Measurements from ENCODE around the gene CNTNAP2. TPM values are rescaled to one million over a fixed set of nuclear protein-coding genes. Genes with fewer than 3 reads are reported as not detected.

Gene CNTNAP2
- total and polyA plus RNA-seq, 9 donors: 8.3 to 18.8 (median 10.4) TPM

DNA sequence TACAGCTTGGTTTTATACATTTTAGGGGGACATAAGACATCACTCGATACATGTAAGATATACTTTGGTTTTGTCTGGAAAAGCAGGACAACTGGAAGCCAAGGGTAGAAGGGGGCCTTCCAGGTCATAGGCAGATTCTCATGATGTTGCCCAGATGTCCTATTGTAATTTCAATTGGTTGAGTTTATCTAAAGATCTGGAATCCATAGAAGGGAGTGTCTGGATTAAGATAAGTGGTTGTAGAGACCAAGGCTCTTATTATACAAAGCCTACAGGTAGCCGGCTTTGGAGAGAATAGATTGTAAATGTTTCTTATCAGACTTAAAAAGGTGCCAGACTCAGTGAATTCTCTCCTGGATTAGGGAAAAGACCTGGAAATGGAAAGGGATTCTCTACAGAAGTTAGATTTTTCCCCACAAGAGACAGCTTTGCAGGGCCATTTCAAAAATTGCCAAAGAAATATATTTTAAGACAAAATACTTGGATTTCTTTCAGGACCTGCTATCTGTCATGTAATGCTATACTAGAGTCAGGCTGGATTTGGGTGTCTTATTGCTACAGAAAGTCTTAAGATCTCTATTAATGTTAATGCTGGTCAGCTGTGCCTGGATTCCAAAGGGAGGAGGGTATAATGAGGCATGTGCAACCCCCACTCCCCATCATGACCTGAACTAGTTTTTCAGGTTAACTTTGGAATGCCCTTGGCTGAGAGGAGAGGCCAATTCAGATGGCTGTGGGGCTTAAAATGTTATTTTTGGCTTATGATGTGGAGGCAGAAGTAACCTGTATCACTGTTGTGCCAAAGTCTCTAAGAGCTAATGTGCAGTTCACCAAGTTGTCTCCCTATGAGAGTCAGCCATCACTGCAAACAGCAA is 1962.8 kb downstream of the CNTNAP2 start:
- 100% methylated on average over 1 of the region's 2 CpGs for WGBS (ENCODE audit: insufficient coverage)
- H3K4me1 ChIP-seq (ENCODE audit: control insufficient read depth, insufficient read depth, low read length): no peaks in the 10 kb centered on the region
- DNase-seq: peak; percentile 17
- no peaks in the 10 kb centered on the region for H3K27me3 ChIP-seq (ENCODE audit: control insufficient read depth, insufficient read depth, low read length)
- no peak overlapping the region for H3K4me3 ChIP-seq (ENCODE audit: low read length)
- H3K9me3 ChIP-seq (replicated peaks; ENCODE audit: control insufficient read depth, low read depth, low read length): no peaks in the 10 kb centered on the region
- no peak overlapping the region for H3K27ac ChIP-seq (ENCODE audit: low read length)
- no peaks in the 10 kb centered on the region for H3K36me3 ChIP-seq (ENCODE audit: control insufficient read depth, insufficient read depth, low read length)

DNA sequence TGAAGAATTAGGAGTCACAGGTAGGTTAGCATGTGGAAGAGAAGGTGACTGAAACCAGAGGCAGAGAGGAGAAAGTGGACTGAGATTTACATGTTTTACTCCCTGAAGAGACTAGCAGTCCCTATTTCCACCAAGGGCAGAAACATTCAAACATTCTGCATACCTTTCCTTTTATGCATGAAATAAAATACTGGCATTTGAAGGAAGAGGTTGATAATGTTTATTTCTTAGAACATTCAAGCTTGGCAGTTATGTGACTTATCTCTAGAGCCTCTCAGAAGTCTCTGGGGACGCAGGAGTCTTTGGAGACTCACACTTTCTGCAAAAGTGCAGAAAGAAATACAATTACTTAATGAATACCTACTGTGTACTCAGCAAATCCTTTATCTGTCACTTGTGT is 1966.8 kb downstream of the CNTNAP2 start:
- Histone ChIP-seq H3K4me3 (ENCODE audit: low read length) (no peak overlapping the region), H3K9me3 (replicated peaks; ENCODE audit: control insufficient read depth, low read depth, low read length) (no peaks in the 10 kb centered on the region), H3K27ac (ENCODE audit: low read length) (no peak overlapping the region), H3K36me3 (ENCODE audit: control insufficient read depth, insufficient read depth, low read length) (no peaks in the 10 kb centered on the region), H3K27me3 (ENCODE audit: control insufficient read depth, insufficient read depth, low read length) (no peaks in the 10 kb centered on the region), H3K4me1 (ENCODE audit: control insufficient read depth, insufficient read depth, low read length) (no peaks in the 10 kb centered on the region)
- no CpG with 5 or more reads among the region's 1 CpG for WGBS (ENCODE audit: insufficient coverage)
- no peak for DNase-seq

DNA sequence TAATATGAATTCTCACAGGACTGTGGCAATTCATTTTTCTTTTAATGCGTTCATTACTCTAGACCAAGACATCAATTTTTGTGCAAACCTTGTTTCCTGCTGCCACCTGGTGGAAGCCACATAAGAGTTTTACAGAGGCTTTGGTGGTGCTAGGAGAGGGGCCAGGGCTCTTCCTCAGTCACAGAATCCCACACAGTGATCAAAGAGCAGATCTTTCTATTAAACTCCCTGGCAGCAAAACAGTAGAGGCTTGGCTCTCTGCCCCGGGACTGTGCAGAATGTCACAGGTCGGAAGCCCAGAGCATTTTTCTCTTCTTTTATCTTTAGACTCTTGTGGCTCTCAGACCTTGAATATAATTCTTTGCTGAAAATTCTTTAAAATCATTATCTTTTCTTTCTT is 1967.5 kb downstream of the CNTNAP2 start:
- H3K27ac ChIP-seq (ENCODE audit: low read length): no peak overlapping the region
- H3K4me3 ChIP-seq (ENCODE audit: low read length): no peak overlapping the region
- H3K4me1 ChIP-seq (ENCODE audit: control insufficient read depth, insufficient read depth, low read length): no peaks in the 10 kb centered on the region
- H3K9me3 ChIP-seq (replicated peaks; ENCODE audit: control insufficient read depth, low read depth, low read length): no peaks in the 10 kb centered on the region
- H3K27me3 ChIP-seq (ENCODE audit: control insufficient read depth, insufficient read depth, low read length): no peaks in the 10 kb centered on the region
- H3K36me3 ChIP-seq (ENCODE audit: control insufficient read depth, insufficient read depth, low read length): no peaks in the 10 kb centered on the region
- peak; percentile 91 for DNase-seq
- no CpG with 5 or more reads among the region's 3 CpGs for WGBS (ENCODE audit: insufficient coverage)

DNA sequence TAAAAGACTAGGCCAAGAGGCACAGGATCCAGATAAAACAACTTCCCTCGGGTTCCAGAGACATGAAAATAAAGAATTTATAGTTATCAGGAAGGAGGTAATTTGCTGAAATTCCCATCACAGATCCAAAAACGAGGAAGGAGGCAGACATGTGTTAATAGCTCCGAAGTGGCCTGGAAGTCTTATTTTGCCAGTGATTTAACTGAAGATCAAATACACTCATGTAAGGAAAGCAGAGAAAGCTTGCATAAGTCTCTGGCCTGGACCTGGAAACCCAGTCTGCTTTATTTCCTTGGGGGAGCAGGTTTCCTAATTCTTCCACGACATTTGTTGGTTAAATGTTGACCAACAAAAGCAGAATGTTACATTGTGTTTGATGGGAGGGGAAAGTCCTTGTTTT is 1975.3 kb downstream of the CNTNAP2 start:
- no peak overlapping the region for H3K27ac ChIP-seq (ENCODE audit: low read length)
- peak; percentile 29 for DNase-seq
- H3K36me3 ChIP-seq (ENCODE audit: control insufficient read depth, insufficient read depth, low read length): no peaks in the 10 kb centered on the region
- no peaks in the 10 kb centered on the region for H3K27me3 ChIP-seq (ENCODE audit: control insufficient read depth, insufficient read depth, low read length)
- H3K4me1 ChIP-seq (ENCODE audit: control insufficient read depth, insufficient read depth, low read length): no peaks in the 10 kb centered on the region
- no peaks in the 10 kb centered on the region for H3K9me3 ChIP-seq (replicated peaks; ENCODE audit: control insufficient read depth, low read depth, low read length)
- WGBS (ENCODE audit: insufficient coverage): no CpG with 5 or more reads among the region's 4 CpGs
- H3K4me3 ChIP-seq (ENCODE audit: low read length): no peak overlapping the region

DNA sequence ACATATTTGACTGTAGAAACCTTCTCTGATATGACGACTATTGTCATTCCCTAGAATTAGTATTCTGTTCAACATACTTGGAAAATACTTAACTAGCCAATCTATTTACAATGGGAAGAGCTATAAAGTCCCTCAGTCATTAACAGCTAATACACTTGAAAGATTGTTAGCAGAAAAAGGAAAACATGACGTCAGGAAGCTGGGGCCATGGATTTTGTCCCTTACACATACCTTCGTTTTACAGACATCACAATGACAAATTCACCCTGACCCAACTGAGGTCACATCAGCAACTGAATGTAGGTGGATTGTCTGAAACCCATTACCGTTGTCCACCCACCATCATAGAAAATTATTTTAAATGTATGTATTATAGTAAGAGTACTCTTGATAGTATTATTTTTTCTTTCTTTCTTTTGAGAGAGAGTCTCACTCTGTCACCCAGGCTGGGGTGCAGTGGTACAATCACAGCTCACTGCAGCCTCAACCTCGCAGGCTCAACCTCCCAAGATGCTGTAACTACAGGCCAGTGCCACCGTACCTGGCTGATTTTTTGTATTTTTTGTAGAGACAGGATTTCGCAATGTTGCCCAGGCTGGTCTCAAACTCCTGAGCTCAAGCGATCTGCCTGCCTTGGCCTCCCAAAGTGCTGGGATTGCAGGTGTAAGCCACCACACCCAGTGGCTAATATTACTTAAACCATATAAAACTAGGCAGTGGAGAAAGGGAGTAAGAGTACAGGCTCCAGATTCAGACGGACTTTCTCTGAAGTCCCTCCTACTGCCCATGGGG is 1977.0 kb downstream of the CNTNAP2 start:
- no peak for DNase-seq
- H3K27ac ChIP-seq (ENCODE audit: low read length): no peak overlapping the region
- H3K36me3 ChIP-seq (ENCODE audit: control insufficient read depth, insufficient read depth, low read length): no peaks in the 10 kb centered on the region
- H3K27me3 ChIP-seq (ENCODE audit: control insufficient read depth, insufficient read depth, low read length): no peaks in the 10 kb centered on the region
- H3K4me3 ChIP-seq (ENCODE audit: low read length): no peak overlapping the region
- no peaks in the 10 kb centered on the region for H3K9me3 ChIP-seq (replicated peaks; ENCODE audit: control insufficient read depth, low read depth, low read length)
- WGBS (ENCODE audit: insufficient coverage): no CpG with 5 or more reads among the region's 9 CpGs
- H3K4me1 ChIP-seq (ENCODE audit: control insufficient read depth, insufficient read depth, low read length): no peaks in the 10 kb centered on the region

DNA sequence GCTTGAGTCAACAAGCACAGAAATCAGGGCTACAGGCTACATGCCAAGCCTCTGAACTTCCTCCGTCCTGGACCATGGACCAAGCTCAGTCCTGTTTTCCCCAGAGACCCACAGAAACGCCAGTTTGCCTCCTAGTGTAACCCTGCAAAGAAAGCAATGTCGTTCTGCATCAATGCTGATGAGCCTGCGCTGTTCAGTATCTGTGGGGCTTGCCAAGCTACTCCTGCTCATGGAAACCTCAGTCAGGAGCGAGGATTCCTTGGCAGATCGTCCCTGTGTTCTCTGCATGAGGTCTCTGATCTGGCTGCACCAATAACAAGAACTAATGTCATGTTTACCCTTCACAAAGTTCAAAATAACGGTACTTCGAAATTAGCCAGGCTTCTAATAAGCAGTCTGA is 1978.5 kb downstream of the CNTNAP2 start:
- H3K4me3 ChIP-seq (ENCODE audit: low read length): no peak overlapping the region
- H3K27me3 ChIP-seq (ENCODE audit: control insufficient read depth, insufficient read depth, low read length): no peaks in the 10 kb centered on the region
- H3K27ac ChIP-seq (ENCODE audit: low read length): no peak overlapping the region
- WGBS (ENCODE audit: insufficient coverage): 33% methylated on average over 8 of the region's 8 CpGs
- H3K36me3 ChIP-seq (ENCODE audit: control insufficient read depth, insufficient read depth, low read length): no peaks in the 10 kb centered on the region
- no peaks in the 10 kb centered on the region for H3K4me1 ChIP-seq (ENCODE audit: control insufficient read depth, insufficient read depth, low read length)
- peak; percentile 38 for DNase-seq
- H3K9me3 ChIP-seq (replicated peaks; ENCODE audit: control insufficient read depth, low read depth, low read length): no peaks in the 10 kb centered on the region

DNA sequence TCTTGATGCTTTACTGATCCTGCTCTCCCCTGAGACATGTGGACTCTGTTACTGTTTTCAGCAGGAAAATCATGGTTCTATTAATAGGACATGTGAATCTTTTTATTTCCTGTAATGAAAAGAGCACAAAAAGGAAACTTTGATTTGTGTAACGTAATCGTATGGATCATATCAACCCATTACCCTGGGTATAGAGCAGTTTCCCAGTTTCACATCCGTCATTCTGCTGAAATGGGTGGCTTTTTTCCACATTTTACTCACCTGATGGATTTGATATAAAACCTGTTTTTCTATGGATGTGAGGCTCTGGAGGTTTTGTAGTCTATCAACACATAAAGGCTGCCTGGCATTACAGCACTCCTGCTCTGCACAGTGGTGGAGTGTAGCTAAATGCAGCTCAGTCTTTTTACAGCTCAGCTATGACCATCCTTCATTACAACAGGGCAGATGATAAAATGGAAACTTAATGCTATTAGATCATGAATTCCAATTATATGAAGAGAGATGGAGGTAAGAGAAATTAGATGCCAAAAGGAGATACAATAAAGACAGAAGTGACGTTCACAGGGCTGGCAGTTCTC is 1987.6 kb downstream of the CNTNAP2 start:
- no CpG with 5 or more reads among the region's 4 CpGs for WGBS (ENCODE audit: insufficient coverage)
- no peaks in the 10 kb centered on the region for H3K36me3 ChIP-seq (ENCODE audit: control insufficient read depth, insufficient read depth, low read length)

DNA sequence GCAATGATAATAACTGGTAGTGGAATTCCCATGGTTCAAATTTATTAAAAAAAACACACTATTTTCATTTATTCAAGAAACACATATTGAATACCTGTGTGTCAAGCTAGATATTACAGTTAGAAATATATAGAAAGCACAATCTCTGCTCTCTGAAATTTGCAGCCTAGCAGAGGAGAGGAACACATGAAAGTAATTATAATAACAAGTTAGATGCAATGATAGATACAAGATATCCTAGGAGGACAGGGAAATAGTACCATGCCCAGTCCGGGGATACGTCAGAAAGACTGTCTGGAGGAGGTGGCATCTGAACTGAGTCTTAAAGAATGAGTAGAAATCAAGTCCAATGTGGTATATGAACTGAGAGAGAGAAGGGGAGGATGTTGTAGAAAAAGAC is 1988.3 kb downstream of the CNTNAP2 start:
- no peak overlapping the region for H3K4me3 ChIP-seq (ENCODE audit: low read length)
- DNase-seq: no peak
- no peaks in the 10 kb centered on the region for H3K27me3 ChIP-seq (ENCODE audit: control insufficient read depth, insufficient read depth, low read length)
- no peaks in the 10 kb centered on the region for H3K4me1 ChIP-seq (ENCODE audit: control insufficient read depth, insufficient read depth, low read length)
- H3K27ac ChIP-seq (ENCODE audit: low read length): no peak overlapping the region
- no peaks in the 10 kb centered on the region for H3K36me3 ChIP-seq (ENCODE audit: control insufficient read depth, insufficient read depth, low read length)
- H3K9me3 ChIP-seq (replicated peaks; ENCODE audit: control insufficient read depth, low read depth, low read length): no peaks in the 10 kb centered on the region
- 88% methylated on average over 2 of the region's 2 CpGs for WGBS (ENCODE audit: insufficient coverage)

More for the DNA sequence above, 1987.6 kb downstream of the CNTNAP2 start:
- Histone ChIP-seq H3K4me3 (ENCODE audit: low read length) (no peak overlapping the region), H3K27ac (ENCODE audit: low read length) (no peak overlapping the region), H3K9me3 (replicated peaks; ENCODE audit: control insufficient read depth, low read depth, low read length) (no peaks in the 10 kb centered on the region), H3K27me3 (ENCODE audit: control insufficient read depth, insufficient read depth, low read length) (no peaks in the 10 kb centered on the region), H3K4me1 (ENCODE audit: control insufficient read depth, insufficient read depth, low read length) (no peaks in the 10 kb centered on the region)
- DNase-seq: peak; percentile 48

DNA sequence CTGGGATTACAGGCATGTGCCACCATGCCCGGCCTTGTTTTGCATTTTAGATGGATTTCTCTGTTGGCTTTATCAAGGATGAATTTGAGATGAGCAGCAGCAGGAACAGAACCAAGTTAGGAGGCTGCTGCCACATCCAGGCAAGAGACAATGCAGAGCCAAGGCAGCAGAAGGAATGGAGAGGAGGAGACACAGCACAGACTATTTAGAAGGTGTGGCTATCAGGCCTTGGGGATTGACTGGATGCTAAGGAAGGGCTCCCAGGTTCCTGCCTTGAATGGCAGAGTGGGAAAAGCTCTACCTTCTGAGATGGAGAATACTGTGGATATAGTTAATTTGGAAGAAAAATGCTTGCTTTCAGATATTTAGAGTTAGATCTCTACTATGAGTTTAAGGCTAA is 1989.3 kb downstream of the CNTNAP2 start:
- no peak for DNase-seq
- Histone ChIP-seq H3K4me1 (ENCODE audit: control insufficient read depth, insufficient read depth, low read length) (no peaks in the 10 kb centered on the region), H3K4me3 (ENCODE audit: low read length) (no peak overlapping the region), H3K27ac (ENCODE audit: low read length) (no peak overlapping the region), H3K36me3 (ENCODE audit: control insufficient read depth, insufficient read depth, low read length) (no peaks in the 10 kb centered on the region), H3K27me3 (ENCODE audit: control insufficient read depth, insufficient read depth, low read length) (no peaks in the 10 kb centered on the region), H3K9me3 (replicated peaks; ENCODE audit: control insufficient read depth, low read depth, low read length) (no peaks in the 10 kb centered on the region)
- 100% methylated on average over 1 of the region's 1 CpG for WGBS (ENCODE audit: insufficient coverage)

DNA sequence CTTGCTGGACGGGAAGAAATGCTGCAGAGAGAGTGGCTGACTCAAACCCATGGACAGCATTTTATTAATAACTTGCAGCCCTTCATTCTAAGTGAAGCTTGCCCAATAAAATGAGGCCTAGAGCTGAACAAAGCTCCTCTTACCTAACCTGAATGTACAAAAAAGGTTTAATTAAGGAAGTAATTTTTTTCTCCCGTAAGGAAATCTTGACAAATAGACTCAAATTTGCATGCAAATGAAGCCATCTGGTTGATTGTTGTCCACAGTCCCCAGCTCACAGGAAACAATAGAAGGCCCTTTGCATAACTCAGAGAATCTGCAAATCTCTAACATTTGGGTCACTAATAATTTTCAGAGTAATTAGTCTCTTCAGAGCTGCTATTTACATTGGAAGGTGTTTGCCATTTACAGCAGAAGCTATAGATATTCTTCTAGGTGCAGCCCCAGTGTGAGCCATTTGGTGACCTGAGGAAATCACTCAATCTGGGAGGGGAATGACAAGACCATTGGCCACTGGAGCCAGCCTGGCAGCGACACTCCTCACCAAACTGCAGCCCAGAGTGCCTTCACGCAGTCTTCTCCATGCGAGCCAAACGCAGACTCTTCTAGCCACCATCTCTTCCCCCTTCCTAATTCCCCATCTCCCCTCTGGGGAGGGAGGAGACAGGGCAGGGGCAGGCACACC is 1991.0 kb downstream of the CNTNAP2 start:
- Histone ChIP-seq H3K9me3 (replicated peaks; ENCODE audit: control insufficient read depth, low read depth, low read length) (no peaks in the 10 kb centered on the region), H3K4me3 (ENCODE audit: low read length) (no peak overlapping the region), H3K4me1 (ENCODE audit: control insufficient read depth, insufficient read depth, low read length) (no peaks in the 10 kb centered on the region), H3K27ac (ENCODE audit: low read length) (no peak overlapping the region), H3K36me3 (ENCODE audit: control insufficient read depth, insufficient read depth, low read length) (no peaks in the 10 kb centered on the region), H3K27me3 (ENCODE audit: control insufficient read depth, insufficient read depth, low read length) (no peaks in the 10 kb centered on the region)
- DNase-seq: no peak
- no CpG with 5 or more reads among the region's 6 CpGs for WGBS (ENCODE audit: insufficient coverage)
